Measurements from ENCODE around the gene KCNJ16.
"Not testable (repeated sequence)": the region's sequence is repeated elsewhere in the genome, so short reads cannot be mapped to it uniquely, and the experiment has no call there.

The KCNJ16 gene

DNA sequence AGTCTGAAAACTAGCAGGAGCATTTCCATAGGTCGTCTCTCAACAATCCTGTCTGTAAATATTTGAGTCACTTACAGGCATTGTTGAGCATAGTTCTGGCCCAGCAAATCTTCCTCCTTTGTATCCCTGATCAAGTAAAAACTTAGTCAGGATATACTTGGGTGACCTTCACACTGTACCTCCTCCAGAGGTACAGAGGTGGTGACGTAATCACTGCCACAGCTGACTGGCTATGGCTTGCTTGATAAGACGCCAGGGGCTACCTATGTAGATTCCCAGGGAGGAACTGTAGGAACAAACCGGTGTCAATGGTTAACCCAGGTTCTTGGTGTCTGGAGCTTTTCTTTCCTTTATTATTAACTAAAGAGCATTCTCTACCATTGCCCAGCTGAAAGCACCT, at the start of gene KCNJ16:
Gene KCNJ16 (plus strand): TSS at position 270 of the 400 bp plus-strand sequence. CDS start 56,863 bp downstream, outside the sequence.
- in situ Hi-C loops (cut with MboI; ENCODE audit: low sequenced_read_pairs): no loop called here

DNA sequence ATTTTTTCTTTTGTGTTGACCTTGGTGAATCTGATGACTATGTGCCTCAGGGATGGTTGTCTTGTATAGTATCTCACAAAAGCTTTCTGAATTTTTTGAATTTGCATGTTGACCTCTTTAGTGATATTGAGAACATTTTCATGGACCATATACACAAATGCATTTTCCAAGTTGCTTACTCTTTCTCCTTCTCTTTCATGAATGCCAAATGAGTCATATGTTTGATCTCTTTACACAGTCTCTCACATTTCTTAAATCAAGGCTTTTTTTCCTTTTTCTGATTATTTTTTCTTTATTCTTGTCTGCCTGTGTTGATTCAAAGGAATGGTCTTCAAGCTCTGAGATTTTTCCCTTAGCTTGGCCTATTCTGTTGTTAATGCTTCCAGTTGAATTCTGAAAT, 46.6 kb upstream of the KCNJ16 start:
- in situ Hi-C loops (cut with MboI; ENCODE audit: low sequenced_read_pairs): no loop called here

DNA sequence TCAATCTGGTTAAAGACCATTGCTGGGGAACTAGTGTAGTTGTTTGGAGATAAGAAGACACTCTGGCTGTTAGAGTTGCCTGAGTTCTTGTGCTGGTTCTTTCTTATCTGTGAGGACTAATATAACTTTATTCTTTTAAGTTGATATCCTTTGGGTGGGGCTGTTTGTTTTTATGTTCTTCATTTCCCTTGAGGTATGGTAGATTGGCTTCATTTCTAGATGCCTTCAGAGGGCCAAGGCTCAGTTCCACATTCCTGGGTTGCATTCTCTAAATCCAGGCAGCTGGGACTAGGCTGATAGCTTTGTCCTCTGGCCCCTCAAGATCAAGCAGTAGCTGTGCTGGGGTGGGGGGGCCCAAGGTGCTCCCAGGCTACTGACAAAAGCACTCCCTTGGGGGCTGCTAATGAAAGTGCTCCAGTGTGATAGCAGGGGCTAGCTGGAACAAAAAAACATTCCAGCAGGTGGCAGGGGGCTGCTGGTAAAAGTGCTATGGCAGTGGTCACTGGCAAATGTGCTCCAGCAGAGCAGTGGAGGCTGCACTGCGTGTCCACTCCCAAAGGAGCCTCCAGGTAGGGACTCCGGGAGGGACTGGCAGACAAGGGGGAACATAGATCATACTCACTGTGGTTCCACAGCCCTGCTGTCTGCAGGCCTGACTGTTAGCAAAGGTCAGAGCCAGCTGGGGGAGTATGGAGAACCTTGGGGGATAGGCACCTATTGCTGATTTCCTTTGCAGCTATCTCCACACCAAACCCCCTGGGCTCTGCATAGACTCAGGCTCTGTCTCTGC, 45.9 kb upstream of the KCNJ16 start:
- in situ Hi-C loops (cut with MboI; ENCODE audit: low sequenced_read_pairs): no loop called here

DNA sequence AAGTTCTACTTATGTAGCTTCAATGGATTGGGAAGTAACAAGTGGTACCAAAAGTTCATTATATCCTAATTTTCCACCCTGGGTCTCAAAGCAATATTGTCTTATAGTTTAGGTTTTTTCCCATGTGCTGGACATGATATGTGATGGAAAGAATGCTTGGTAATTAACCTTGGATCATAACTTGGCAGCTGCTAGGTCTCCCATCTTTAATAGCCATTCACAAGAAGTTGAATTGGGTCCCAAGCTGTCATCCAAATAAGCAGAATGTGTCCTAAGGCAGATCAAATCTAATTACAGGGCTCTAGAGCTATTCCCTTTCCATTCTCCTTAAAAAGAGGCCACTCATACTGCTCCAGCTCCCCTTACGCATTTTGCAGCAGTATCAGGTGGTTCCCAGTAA, 44.7 kb upstream of the KCNJ16 start:
- in situ Hi-C loops (cut with MboI; ENCODE audit: low sequenced_read_pairs): no loop called here

DNA sequence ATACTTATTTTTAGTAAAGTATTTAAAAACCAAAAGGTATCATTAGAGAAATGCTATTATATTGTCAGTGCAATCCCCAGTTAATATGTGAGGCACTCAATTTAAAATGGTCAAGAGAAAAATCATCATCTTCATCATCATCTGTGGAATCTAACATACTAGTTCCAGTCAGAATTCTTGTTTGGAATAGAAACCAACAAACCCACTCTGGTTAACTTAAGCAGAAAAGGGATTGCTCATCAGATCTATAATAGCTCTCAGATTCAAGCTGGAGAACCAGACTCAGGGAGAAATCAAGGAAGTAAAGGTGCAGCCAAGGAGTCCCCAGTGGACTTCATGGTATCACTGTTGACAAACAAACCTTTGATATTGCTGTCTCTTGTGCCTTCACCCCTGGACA, 43.7 kb upstream of the KCNJ16 start:
- in situ Hi-C loops (cut with MboI; ENCODE audit: low sequenced_read_pairs): no loop called here

DNA sequence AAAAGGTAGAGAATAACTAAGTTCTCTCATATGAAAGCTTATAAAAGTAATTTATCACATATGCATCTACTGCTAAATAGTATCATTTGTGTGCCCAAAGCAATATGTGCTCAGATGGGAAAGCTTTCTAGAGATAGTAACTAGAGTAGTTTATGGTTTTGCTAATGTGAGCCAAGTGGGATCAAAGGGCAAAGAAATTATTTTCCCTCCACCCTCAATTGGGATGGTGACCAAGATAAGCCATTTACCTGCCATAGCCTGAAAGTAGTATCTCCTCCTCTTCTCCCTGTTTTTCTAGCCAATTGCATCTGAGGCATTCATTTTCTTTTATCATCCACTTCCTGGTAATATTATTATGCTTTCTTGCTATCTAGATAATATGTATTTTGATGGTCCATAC, 41.9 kb upstream of the KCNJ16 start:
- in situ Hi-C loops (cut with MboI; ENCODE audit: low sequenced_read_pairs): no loop called here

DNA sequence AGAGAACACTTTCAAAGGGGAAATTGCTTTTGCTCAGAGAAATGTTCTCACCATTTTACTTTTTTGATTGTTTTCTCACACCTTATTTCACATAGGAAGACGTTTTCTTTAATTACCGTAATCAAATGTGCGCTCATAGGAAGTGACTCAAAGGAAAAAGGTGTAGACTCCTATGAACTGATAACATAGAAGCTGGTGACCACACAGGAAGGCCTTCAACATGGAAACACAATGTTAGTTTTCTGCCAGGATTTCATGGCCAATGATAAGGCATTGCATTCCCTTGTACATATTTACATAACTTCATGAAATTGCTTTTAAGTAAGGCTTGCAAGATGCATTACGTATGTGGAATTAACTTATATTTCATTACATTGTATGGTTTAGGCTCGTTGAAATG, 40.9 kb upstream of the KCNJ16 start:
- in situ Hi-C loops (cut with MboI; ENCODE audit: low sequenced_read_pairs): no loop called here

DNA sequence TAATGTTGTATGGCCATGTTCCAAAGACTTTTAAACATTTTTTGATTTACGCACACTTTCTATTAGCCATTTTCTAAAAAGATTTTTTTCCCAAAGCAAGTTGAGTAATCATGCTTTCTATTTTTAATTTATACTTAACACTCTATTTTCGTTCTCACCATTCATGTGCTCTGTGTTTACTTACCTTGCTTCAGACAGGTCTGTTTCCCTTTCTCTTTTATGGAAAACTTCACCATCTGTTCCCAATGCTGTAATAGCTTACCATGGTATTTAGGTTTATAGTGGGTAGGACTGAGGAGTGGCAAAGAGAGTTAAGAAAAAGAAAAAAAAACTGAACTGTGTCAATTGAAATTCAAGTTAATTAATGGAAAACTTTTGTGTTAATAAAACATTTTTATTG, 37.5 kb upstream of the KCNJ16 start:
- in situ Hi-C loops (cut with MboI; ENCODE audit: low sequenced_read_pairs): no loop called here

DNA sequence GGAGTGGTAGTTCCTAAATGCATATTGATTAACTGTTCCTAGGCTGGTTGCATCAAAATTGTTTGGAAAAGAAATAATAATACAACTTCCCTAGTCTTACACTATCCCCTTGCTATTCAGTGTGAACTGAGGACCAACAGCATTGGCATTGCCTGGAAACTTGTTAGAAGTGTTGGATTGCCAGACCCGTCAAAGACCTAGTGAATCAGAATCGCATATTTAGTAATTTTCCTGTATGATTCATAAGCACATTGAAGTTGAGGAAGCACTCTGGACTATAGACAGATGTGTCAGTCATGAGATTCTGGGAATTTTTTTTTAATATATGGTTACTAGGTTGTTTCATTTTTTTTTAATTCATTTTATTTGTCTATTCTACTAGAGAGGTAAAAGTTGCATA, 34.7 kb upstream of the KCNJ16 start:
- in situ Hi-C loops (cut with MboI; ENCODE audit: low sequenced_read_pairs): no loop called here

DNA sequence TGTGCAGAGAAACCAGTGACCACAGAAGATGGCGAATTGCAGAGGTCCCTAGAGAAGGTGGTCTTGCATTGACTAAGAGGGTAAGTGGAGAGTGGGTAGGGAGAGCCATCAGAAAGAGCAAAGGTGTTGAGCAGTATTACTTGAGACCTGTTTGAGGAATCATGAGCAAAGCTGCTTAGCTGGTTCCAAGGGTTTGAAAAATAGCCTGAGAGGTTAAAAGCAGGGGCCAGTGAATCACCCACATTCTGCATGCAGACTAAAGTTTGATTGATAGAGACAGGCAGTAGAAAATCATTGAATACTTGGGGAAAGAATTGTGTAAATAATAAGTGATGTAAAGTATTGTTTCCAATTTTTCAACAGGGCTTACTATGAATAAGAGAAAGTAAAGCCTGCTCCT, 34.0 kb upstream of the KCNJ16 start:
- in situ Hi-C loops (cut with MboI; ENCODE audit: low sequenced_read_pairs): no loop called here

DNA sequence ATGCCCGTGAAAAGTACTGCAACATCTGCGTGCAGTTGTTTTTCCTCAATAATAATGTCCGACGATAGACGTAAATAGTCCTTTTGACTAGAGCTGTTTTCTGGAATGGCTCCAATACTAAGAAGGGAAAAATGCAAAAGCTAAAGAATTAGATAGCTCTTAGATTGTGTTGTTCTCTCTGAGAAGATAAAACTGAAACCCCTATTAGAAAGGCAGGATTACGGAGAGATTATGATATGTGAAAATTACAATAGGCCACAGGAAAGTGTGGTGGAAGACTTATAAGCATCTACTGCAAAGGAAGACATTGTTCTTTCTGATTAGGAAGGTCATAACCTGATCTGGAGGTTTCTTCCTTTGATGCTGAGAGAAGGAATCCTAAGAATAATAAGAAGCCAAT, 33.5 kb upstream of the KCNJ16 start:
- in situ Hi-C loops (cut with MboI; ENCODE audit: low sequenced_read_pairs): no loop called here

DNA sequence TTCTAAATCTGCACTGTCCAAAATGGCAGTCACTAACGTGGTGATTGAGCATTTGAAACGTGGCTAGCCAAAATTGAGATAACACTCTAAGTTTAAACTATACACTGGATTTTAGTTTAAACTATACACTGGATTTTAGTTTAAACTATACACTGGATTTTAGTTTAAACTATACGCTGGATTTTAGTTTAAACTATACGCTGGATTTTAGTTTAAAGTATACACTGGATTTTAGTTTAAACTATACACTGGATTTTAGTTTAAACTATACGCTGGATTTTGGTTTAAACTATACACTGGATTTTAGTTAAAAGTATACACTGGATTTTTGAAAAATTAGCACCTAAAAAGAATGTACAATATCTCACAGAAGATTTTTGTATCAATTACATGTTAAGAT, 29.2 kb upstream of the KCNJ16 start:
- in situ Hi-C loops (cut with MboI; ENCODE audit: low sequenced_read_pairs): not testable (repeated sequence)

DNA sequence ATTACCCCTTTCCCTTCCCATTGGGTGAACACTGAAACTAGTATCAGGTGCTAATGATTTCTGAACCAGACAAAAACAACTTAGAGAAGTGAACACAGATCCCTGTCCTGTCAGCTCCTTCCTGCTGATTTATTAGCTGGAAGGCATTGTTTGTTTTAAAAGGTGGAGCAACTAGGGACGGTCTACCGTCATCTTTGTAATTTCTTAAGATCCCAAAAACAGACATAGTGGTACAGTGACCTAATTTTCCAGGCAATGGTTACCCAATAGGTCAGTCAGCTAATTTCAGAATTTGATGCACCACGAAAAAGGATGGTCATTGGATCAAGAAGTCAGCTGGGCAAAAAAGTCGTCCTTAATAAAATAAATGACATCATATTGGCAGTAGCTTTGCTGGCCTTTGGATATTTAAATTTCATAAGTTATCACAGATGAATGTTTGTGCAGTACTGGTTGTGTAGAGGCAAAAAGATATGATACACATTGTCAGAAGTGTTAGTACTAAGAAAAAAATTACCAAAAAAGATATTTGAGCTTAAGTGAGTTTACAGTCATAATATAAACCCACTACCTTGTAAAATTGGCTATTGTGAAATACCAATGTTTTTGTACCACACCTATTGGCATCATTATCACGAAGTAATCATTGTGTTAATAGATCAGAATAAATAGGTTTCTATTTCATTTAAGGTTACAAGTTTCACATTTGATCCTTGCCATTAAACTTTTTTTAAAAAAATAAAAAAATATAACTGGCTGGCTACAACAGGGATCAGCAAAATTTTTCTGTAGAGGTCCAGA, 27.2 kb upstream of the KCNJ16 start:
- in situ Hi-C loops (cut with MboI; ENCODE audit: low sequenced_read_pairs): no loop called here

DNA sequence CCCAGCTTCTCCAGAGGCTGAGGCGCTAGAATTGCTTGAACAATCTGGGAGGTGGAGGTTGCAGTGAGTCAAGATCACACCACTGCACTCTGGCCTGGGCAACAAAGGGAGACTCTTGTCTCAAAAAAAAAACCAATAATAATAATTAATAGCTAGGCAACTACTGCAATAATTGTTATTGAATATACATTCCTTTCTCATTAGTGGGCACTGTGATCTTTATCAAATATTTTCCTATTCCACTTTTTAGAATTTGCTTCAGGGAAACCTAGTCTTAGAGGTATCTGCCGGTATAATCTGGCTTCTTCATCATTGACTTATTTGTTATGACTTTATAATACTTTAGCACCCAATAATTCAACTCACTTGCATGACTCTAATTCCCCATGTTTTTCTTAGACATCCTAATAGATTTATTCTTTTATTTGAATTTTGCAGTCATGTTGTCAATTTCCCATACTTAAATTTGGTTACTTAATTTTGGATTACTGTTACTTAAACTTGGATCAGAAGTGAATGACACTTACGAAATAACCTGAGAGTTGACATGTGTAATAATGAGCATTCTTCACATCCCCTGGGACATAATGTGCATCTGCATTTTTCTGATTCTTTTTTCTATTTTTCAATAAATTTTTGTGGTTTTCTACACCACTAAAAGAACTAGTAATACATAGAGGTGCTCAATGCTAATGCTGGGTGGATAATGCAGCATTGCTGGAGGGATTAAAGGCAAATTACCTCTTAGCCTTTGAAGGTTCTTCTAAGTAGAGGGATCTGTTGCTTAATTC, 25.0 kb upstream of the KCNJ16 start:
- in situ Hi-C loops (cut with MboI; ENCODE audit: low sequenced_read_pairs): no loop called here

DNA sequence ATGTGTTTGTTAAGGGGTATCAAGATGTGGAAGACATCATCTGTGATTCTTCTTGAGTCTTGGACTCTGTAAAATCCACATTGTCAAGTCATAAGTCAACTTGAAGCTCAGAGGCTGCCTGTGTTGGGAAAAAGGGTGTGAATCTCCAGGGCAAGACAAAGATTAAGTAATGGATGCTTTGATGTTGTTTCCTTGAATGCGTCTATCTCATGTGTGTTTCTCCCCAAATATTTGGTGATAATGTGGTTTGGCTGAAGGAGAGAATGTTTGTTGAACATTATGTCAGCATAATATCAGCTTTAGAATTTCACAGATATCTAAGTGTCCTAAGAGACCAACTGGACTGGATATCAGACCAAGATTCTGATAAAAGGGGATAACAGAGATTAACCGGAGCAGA, 24.1 kb upstream of the KCNJ16 start:
- in situ Hi-C loops (cut with MboI; ENCODE audit: low sequenced_read_pairs): no loop called here

DNA sequence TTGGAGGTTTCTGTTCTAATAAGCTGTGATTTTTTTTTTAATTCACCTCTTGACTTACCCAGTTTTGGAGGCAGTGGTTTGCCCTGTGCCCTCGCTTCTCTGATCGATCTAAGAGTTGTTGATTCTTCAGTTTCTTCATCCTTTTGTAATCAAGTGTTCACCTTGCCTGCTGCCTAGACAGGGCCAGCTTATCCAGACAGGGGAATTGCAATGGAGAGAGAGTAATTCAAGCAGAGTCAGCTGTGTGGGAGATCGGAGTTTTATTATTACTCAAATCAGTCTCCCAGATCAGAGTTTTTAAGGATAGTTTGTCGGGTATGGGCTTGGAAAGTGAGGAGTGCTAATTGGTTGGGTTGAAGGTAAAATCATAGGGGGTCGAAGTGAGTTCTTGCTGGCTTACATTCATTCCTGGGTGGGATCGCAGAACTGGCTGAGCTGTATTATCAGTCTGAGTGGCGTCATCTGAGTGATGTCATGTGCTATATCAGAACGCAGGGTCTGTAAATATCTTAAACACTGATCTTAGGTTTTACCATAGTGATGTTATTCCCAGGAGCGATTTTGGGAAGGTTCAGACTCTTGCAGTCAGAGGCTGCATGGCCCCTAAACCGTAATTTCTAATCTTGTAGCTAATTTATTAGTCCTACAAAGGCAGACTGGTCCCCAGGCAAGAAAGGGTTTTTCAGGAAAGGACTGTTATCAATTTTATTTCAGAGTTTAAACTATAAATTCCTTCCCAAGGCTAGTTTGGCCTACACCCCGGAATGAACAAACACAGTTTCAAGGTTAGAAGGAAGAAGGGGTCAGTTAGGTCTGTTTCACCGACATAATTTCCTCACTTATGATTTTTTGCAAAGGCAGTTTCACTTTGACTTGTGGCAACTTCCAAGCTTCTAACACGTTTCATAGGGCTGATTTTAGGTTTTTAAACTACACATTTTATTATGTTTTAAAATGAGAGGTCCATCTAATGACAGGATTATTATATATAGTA, 21.5 kb upstream of the KCNJ16 start:
- in situ Hi-C loops (cut with MboI; ENCODE audit: low sequenced_read_pairs): no loop called here

DNA sequence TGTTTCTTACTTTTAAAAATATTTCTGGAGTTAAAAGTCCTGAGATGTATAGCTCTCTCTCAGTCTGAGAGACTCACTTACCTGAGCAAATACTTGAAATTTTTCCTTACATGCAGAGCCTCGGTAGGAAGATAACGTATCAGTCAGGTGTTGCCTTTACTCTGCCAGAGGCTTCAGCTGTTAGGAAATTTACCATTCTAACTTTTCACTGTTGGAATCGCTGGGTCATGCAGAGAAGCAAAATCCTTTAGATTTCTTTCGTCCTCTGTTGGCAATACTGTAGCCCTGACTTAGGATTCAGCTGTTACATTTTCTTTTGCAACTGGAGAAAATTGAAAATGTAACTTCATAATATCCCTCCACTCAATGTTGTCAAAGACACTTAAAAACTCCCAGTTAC, 20.0 kb upstream of the KCNJ16 start:
- in situ Hi-C loops (cut with MboI; ENCODE audit: low sequenced_read_pairs): no loop called here

DNA sequence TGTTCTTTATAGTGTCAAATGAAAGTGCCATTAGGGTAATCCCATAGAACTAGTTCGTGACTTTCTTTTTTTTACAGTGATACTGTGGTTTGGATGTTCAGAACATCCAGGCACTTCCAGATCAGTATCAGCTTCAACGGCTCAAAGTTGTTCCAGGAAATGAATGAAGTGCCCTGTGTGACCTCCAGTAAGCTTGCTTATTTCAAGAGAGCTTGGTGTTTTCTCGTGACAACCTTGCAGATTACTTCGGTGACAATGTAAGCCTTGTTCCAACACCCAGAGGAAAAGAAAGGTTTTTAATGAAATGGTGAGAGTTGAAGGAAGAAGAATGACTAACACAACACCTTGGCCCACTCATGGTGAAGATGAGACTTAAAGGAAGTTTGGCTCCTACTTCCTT, 16.0 kb upstream of the KCNJ16 start:
- in situ Hi-C loops (cut with MboI; ENCODE audit: low sequenced_read_pairs): no loop called here

DNA sequence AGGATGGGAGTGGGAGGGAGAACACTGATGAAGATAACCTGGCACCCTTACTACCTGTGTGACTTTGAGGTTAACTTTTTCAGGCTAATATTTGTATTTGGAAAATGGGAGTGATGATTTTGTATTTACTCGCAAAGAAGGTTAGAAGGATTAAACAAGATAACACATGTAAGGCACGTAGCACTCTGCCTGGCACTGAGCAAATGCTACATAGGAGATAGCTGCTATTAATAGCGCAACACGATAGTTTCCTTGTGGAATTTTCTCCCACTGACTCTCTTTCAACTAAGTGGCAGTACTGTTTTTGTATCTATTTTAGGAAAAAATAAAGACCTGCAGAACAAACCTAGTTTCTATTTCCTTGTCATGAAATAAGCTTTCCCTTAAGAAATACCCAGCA, 15.4 kb upstream of the KCNJ16 start:
- in situ Hi-C loops (cut with MboI; ENCODE audit: low sequenced_read_pairs): no loop called here

DNA sequence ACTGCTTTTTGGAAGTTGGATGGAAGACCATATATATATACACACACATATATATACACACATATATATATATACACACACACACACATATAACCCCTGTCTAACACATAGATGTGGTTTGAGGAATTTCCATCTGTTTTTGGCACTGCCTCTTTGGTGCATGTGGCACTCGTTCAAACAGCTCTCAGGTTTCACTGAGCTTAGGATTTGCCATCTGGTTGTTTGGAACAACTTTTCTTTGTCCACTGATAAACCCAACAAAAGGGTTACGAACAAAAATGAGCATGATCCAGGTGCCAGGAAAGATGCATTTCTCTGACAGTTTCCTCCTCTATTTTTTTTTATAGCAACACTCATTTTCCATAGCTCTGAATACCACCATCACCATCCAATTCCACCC, 14.6 kb upstream of the KCNJ16 start:
- in situ Hi-C loops (cut with MboI; ENCODE audit: low sequenced_read_pairs): no loop called here
